Brain pericyte (primary cell): ENCODE measurements around the gene AGTR1.
"Not testable (repeated sequence)": the region's sequence is repeated elsewhere in the genome, so short reads cannot be mapped to it uniquely, and the experiment has no call there.

Experiments
- DNase-seq: peaks from one replicate; pipeline ENCODE4 v3.0.0-alpha.2; 2012; ENCODE audit warnings: low read depth, low spot score

AGTR1 gene

GRCh38 chr3:148758303-148758884 is 60.7 kb downstream of the AGTR1 start:
- DNase-seq, result no peak

DNA sequence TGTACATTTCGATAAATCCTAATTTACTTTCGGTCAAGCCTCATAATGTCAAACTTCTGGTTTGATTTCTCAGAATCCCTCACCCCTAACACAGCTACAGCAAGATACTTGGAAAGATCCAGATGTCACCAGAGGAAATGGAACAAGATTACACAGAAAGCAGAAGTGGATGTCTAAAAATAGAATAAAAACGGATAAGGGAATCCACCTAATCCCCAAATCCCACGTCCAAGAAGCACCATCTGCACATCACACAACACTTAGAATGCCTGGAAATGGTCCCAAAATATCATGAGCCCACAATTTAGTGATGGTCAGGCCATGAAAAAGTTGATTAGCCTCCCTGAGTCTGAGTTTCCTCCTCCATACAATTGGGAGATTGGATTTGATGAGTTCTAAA is 61.7 kb downstream of the AGTR1 start:
- DNase-seq, result no peak

DNA sequence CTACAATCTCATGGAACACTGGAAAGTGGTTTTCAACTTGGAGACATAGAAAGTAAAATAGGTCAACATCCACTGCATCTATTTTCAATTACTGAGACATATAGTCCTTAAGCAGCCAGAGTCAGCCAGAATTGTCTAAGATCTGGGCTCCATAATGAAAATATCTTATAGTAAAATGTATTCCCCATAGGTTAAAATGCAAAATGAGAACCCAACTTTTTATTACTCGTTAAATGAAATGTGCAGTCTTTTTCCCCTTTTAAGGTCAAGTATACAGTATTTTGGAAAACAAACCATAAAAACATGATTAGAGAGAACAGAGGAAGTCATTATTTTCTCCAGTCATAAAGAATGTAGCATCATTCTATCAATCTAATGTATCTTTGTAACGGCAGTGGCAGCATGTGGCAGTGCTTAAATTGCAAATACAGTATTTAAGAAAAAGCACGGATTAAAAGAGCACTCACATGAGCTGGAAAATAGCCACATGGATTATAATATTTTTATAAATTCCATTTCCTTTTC is 65.5 kb downstream of the AGTR1 start:
- no peak for DNase-seq

DNA sequence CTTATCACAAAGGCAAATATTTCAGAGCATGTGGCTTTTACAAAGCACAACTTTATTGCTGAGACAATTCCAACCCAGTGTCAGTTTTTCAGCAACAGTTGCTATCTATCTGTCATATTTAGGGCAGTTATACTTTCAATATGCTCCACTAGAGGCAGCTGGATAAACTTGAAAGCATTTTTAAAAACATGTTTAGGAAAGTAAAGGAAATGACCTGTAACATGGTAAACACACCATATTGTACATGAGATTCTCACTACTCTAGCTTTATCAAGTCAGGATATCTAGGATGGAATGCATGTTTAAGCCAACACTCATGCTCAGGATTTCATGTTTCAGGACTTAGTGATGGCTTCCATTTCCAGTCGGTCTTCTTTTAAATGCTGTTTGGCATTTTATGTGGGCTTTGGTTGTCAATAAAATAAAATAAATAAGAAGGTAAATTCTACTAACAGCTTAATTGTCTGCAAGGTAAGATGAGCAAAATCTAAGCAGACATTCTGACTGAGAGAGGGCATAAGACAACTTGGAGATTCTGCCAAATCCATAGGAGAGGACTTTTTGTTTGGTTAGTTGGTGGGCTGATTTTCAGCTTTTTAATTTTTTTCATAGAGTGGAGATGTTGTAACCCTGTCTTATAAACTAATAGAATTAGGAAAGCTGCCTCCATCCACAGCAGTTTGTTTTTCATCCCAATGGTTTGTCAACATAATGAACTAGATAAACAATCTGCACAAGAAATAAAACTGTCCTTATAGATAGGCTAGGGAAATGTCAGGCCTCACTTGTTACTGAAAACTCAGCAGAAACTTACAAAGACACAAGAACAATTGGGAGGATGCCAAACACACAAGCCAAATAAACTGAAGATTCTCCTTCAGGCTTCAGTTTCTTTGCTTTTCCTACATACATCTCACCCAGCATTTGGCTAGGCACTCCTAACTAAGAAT is 66.6 kb downstream of the AGTR1 start:
- no peak for DNase-seq

- DNase-seq, result no peak
Measured at GRCh38 chr3:148772361-148772760, 74.7 kb downstream of the AGTR1 start.

DNA sequence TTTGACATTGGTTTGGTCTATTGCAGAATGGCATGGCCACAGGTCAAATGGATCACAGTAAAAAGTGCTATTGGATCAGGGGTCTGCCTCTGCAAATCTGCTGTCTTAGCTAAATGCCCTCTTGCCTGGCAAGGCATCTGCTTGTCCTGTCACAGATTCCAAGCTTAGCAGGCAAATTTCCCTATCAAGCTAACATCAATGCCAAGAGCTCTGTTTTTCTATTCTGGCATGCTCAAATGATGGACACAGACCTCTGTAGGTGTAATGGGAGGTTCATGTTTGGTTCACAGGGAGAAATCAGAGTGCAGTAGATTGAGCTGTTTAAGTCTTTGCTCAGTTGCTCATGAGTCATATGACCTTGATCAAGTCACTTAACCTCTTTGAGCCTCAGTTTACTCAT is 75.1 kb downstream of the AGTR1 start:
- DNase-seq, result no peak

- DNase-seq, result no peak
Measured at GRCh38 chr3:148773805-148774204, 76.1 kb downstream of the AGTR1 start.

DNA sequence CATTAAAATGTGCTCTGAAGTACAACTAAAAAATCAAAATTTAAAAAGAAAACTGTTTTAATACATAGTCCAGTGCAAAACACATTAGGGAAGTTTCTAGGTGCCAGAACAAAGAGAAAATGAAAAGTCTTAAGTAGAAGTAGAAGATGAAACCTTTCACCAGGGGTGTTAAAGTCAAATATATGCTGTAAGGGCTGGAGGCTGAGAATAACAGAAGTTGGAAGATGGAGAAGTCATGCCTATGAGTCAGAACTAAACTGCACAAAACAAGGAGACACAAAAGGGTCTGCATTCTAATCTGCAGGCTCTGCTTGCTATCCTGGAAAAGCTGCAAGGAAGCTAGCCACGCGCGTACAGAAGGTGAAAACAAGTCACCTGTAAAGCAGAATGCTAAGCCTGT is 81.2 kb downstream of the AGTR1 start:
- no peak for DNase-seq

GRCh38 chr3:148785026-148785425 is 87.3 kb downstream of the AGTR1 start:
- not testable (repeated sequence) for DNase-seq

DNA sequence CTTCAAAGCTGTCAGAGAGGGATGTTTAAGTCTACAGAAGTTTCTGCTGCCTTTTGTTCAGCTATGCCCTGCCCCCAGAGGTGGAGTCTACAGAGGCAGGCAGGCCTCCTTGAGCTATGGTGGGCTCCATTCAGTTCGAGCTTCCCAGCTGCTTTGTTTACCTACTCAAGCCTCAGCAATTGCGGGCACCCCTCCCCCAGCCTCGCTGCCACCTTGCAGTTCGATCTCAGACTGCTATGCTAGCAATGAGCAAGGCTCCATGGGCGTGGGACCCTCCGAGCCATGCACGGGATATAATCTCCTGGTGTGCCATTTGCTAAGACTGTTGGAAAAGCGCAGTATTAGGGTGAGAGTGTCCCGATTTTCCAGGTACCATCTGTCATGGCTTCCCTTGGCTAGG is 88.5 kb downstream of the AGTR1 start:
- not testable (repeated sequence) for DNase-seq

DNA sequence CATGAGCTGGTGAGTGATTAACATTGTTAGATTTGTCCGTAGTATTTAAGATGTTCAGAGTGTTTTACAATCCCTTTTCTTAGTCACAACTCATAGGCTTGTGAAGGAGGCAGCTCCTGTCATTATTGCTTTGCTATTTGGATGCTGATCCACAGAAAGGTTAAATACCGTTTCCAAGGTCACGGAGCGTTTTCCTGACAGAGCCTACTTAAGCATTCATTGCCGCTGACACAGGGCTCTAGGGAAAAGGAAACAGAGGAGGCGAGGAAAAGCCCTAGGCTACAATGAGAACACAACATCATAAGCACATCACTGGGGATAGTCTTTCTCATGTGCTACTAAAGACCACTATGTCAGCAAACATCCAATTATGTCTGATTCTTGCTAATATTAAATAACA is 91.4 kb downstream of the AGTR1 start:
- no peak for DNase-seq

- DNase-seq, result no peak
Measured at GRCh38 chr3:148789906-148790305, 92.2 kb downstream of the AGTR1 start.

- no peak for DNase-seq
Measured at GRCh38 chr3:148790370-148790769, 92.7 kb downstream of the AGTR1 start.

DNA sequence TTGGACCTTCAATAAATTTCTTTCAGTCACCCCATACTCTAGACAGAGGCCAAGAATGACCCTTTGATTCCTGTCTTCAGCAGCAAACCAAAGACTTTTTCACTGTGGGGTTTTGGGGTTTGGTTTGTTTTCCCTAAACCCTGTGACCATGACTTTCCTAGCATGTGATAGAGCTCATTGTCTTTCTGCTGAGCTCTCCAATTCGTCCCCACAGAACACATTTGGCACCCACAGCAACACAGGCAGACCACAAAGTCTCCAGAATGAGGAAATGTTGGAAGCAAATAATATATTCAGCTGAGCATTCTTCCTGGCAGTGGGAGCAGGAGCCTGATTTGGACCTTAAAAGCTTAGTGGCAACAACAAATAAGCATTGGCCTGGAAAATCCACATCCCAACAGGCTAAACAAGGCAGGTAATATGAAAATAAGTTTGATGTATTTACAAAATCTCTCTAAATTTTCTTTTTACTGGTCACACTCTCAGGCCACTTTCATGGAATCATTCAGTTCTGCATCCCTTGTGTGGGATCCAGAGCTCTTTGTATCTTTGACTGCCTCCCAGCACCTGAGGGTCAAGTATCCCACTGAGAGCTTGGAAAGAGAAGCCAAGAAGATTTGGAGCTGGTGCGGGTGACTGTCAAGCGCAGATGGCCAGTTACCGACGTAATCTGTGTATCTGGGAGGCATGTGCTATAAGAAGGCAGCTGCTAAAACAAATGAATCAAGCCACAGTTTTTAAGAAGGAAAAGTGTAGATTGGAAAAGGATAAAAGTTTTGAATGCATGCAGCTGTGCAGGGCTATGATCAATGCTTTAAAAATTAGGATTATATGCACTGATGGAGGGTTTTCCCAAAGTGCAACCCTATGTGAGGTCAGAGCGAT is 93.4 kb downstream of the AGTR1 start:
- peak; percentile 21 for DNase-seq

- no peak for DNase-seq
Measured at GRCh38 chr3:148791920-148792319, 94.2 kb downstream of the AGTR1 start.

DNA sequence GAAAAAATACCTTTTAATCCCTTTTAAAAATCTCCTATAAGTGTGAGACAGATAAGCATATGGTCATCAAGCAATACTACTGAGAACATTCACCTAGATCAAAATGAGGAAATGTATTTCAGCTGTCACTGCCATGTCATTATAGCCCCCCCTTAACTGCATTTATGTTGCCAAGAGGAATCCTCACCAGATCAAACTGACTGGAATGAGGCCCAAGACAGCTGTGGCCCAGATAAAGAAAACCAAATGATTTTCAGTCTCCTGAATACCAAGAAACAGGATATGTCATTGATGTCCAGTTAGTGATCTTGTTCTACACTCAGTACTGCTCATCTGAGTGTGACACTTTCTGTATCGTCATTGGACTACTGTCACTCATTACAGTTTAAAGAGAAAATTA is 94.8 kb downstream of the AGTR1 start:
- no peak for DNase-seq
